NCI-H1436 (cell line): ENCODE data around the gene ADGRA3.
"Not testable (repeated sequence)": the region's sequence is repeated elsewhere in the genome, so short reads cannot be mapped to it uniquely, and the experiment has no call there.

Source experiments
- DNase-seq: peaks from one replicate; lab custom pipeline; 2025; lab: John Stamatoyannopoulos, UW

ADGRA3 gene

DNA sequence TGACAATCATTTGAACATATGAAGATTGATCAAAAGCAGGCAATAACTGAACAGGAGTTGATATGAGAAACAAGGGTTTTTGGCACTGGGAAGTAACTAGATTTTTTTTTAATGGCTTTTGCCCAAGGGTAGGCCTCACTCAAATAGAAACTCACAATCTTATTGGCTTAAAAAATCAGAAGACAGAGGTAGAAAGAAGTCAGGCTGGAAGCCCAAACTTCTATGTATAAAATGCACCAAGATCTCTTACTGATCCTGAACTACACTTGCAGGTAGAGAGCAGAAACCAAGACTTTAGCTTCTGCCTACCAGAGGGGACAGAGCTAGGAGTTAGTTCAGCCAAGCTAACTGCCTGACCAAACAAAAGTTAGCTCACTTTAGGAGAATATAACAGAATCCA, 74.9 kb downstream of the ADGRA3 start:
- no peak for DNase-seq

DNA sequence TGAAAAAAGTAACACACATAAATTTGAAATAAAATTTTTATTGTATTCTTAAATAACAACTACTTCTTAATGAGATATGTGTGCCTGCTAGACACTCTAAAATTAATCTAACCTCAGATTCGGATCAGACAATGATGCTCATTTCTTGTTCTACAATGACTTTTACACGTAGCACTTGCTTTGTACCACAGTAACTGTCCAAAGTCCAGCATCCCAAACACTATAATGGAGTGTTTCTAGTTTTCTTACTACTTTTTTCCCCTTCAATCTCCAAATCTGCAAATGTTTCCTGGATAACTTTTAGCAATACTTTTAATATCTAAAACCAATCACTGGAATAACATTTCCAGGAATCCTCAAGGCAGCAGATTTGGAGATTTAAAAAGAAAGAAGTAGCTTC, 75.9 kb downstream of the ADGRA3 start:
- no peak for DNase-seq

GRCh38 chr4:22435652-22436051, 80.2 kb downstream of the ADGRA3 start:
- no peak for DNase-seq

GRCh38 chr4:22434895-22435294, 81.0 kb downstream of the ADGRA3 start:
- DNase-seq = no peak

DNA sequence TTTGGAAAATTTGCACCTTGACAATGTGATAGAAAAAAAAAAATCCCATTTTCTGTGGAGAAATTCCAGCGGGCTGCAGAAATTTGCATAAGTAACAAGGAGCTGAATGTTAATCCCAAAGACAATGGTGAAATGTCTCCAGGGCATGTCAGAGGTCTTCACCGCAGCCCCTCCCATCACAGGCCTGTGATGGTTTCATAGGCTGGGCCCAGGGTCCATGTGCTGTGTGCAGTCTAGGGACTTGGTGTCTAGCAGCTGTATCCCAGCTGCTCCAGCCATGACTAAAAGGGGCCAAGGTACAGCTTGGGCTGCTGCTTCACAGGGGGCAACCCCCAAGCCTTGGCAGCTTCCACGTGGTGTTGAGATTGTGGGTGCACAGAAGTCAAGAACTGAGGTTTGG, 85.2 kb downstream of the ADGRA3 start:
- no peak for DNase-seq

GRCh38 chr4:22428441-22428840, 87.4 kb downstream of the ADGRA3 start:
- no peak for DNase-seq

DNA sequence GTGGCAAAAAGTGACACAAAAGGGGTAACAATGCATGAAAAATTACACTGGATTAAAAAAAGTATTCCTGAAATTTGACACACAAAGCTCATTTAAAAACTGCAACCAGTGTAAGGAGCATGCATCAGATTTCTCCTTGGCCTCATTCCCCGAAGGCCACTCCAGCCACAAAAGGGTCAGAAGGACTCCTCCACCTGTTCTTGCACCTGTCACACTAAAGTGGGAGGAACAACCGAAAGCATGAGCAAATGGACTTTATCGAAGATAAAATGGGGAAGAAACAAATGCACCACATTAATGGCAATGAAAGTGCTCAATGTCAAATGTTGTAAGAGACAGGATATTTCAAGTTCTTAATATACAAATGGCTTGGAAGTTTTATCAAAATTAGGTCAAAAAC, 88.2 kb downstream of the ADGRA3 start:
- no peak for DNase-seq

- no peak for DNase-seq
Observed at GRCh38 chr4:22420291-22420690, 95.6 kb downstream of the ADGRA3 start.

DNA sequence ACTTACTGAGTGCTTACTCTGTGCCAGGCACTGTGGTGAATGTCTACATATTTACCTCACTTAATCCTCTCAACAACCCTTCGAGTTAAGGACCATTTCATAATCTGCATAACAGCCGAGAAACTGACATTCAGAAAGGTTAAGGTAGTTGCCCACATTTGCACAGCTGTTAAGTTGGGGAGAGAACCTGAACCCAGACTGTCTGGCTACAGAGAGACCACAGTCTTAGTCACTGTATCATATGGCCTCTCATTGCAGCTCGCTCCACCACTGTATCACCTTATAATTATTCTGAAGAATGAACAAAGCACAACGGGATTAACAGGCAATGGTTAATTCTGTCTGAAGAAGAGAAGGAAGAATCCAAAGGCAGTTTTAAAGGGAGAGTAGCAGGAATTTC, 98.5 kb downstream of the ADGRA3 start:
- DNase-seq = no peak

- DNase-seq = no peak
Observed at GRCh38 chr4:22416403-22416802, 99.5 kb downstream of the ADGRA3 start.

GRCh38 chr4:22414833-22415232, 101.0 kb downstream of the ADGRA3 start:
- DNase-seq = no peak

DNA sequence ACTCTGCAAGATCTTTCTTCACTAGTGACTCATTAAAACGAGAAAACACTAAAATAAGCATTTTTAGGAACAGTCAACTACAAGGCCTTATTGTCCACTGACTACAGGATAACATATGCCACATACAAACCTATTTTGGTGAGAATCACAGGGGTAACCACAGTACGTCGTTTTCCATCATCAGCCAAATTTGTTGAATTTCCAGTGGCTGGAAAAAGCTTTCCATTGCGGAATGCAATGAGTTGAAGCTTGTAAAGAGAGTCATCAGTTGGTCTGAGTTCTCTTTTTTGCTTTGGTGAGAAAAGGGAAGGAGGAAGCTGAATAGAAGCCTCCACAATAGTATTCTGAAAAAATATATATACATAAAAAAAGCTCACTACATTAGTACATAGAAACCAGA, 102.4 kb downstream of the ADGRA3 start:
- DNase-seq = no peak

- no peak for DNase-seq
Observed at GRCh38 chr4:22412013-22412412, 103.9 kb downstream of the ADGRA3 start.

GRCh38 chr4:22410645-22411247, 105.1 kb downstream of the ADGRA3 start:
- no peak for DNase-seq

- DNase-seq = no peak
Observed at GRCh38 chr4:22408474-22408873, 107.4 kb downstream of the ADGRA3 start.

DNA sequence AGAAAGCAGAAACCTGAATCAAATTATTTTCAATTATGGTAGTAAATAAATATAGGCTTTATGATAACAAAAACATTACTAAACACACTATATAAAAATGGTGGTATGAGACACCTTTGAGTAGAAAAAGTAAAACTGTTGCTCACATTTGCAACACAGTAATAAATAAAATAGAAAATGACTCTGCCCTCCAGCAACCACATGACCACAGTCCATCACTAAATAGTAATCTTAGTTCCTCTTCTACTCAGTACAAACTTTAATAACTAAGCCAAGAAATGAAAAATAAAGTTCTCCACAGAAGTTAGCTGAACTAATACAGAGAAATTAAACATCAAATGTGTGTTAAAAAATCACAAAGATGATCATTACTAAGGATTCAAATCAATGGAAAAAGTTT, 108.5 kb downstream of the ADGRA3 start:
- no peak for DNase-seq

GRCh38 chr4:22398671-22399070, 117.2 kb downstream of the ADGRA3 start:
- no peak for DNase-seq

- DNase-seq = no peak
Observed at GRCh38 chr4:22391551-22391950, 124.3 kb downstream of the ADGRA3 start.

GRCh38 chr4:22389240-22389870, 126.5 kb downstream of the ADGRA3 start:
- DNase-seq = no peak

GRCh38 chr4:22385611-22386011, 130.3 kb downstream of the ADGRA3 start:
- no peak for DNase-seq

- no peak for DNase-seq
Observed at GRCh38 chr4:22384154-22384553, 131.7 kb downstream of the ADGRA3 start.

DNA sequence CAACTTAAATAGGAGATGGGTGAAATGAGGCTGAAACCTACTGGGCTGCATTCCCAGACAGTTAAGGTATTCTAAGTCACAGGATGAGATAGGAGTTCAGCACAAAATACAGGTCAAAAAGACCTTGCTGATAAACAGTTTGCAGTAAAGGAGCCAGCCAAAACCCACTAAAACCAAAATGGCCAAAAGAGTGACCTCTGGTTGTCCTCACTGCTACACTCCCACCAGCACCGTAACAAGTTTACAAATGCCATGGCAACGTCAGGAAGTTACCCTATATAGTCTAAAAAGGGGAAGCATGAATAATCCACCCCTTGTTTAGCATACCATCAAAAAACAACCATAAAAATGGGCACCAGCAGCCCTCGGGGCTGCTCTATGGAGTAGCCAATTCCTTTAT, 133.7 kb downstream of the ADGRA3 start:
- DNase-seq = not testable (repeated sequence)

GRCh38 chr4:22372986-22373385, 142.9 kb downstream of the ADGRA3 start:
- DNase-seq = no peak

DNA sequence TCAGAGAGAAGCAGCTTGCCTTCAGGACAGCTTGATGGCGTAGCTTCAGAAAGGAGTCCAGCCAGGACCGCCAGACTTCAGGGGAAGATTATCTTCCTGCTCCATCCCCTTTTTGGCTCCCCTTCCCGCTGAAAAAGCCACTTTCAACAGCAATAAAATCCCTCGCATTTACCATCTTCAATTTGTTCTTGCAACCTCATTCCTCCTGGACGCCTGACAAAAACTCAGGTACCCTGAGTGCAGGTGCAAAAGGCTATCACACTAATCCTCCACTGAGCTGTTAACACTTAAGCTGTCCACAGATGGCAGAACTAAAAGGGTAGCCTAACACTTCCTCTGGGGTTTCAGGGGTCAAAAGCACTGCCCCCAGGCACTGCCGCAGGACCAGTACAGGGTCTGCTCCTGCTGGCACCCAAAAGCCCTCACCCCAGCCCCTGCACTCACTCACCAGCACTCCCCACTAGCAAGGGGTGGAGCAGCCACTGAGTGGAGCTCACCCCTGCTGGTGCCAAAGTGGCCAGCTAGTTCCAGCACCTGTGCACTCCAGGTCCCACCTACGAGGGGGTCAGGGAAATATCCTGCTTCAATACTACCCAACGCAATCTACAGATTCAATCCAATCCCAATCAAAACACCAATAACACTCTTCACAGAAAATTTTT, 145.8 kb downstream of the ADGRA3 start:
- DNase-seq = no peak
